ENCODE results near the gene LCTL. TPM values are rescaled to one million over a fixed set of nuclear protein-coding genes. Genes with fewer than 3 reads are reported as not detected.

Gene LCTL, protein sequence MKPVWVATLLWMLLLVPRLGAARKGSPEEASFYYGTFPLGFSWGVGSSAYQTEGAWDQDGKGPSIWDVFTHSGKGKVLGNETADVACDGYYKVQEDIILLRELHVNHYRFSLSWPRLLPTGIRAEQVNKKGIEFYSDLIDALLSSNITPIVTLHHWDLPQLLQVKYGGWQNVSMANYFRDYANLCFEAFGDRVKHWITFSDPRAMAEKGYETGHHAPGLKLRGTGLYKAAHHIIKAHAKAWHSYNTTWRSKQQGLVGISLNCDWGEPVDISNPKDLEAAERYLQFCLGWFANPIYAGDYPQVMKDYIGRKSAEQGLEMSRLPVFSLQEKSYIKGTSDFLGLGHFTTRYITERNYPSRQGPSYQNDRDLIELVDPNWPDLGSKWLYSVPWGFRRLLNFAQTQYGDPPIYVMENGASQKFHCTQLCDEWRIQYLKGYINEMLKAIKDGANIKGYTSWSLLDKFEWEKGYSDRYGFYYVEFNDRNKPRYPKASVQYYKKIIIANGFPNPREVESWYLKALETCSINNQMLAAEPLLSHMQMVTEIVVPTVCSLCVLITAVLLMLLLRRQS
- total RNA-seq (2022; extraction: Qiagen RNA extraction), result not detected in 5 replicates

DNA sequence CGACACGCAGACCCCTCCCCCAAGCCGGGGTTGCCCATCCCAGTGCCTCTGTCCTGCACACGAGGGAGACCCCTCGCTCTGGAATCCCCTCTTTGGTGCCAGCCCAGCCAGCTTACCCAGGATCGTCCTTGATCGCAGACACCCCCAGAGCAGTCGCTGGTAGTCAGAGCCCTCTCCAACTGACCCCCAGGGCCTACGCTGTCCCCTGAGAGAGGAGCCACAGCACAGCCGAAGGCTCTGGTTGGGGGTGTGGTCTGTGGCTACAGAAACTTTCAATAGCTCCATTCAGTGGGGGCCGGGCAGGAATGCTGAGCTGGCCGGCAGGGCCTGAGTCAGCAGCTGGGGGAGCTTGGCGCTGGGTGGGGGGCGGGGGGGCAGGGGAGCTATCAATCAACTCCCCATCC is at the start of gene LCTL:
TSS of gene LCTL (minus strand) at position 258 of the 404 bp plus-strand sequence. CDS start 633 bp downstream, outside the sequence.

DNA sequence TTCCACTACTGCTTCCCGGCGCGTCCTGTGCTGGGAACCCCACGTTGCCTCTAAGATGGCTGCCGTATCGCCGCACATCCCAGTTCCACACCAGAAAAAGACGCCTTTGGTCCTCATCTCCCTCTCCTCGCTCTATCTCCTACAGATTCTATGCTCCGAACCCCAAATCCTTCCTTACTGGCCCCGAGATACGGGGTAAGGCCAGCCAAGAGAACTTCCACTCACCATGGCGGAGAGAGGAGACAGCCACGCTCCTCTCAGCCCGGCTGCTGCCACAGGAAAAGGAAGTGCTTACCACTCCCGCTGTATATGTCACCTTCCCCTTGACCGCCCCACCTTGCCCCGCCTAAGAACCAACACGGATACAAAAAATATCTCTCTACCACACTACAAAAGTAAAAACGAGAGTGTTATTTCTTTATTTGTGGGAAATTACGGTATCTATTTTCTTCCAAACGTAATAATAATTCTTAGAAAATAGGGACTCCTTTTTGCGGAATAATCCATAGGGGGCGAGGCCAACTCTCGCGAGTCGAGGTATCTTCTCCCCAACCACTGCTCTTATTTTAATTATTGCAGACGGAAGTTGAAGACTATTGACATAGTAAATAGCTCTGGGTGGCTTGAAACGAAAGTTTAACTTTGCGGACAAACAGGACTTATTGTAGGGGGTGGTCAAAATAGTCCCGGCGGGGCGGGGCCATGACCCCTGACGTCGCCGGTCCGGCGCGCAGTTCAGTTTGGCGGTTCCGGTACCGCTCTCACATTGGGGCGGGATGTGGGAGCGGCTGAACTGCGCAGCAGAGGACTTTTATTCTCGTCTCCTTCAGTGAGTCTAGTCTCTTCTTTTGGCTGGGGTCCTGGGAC is 61.0 kb downstream of the LCTL start, which contains the start of the genes RPL4 and ZWILCH:
TSS of gene RPL4 (minus strand) at position 293 of the 867 bp plus-strand sequence. CDS start at position 228, 65 bp downstream.
TSS of gene ZWILCH (plus strand) at position 764 of the 867 bp plus-strand sequence. CDS start at position 777, 13 bp downstream.

Other genes starting within 250 kb of the LCTL start
- gene TIPIN, start 209.3 kb downstream of the LCTL start, total RNA-seq (2022; extraction: Qiagen RNA extraction), result 21.2 to 30.9 TPM (median 23.6 TPM) in 5 replicates
- 89.3 to 134 TPM (median 128 TPM) in 5 replicates for gene MAP2K1, start 179.1 kb downstream of the LCTL start, total RNA-seq (2022; extraction: Qiagen RNA extraction)
- gene SNAPC5, start 68.2 kb downstream of the LCTL start, total RNA-seq (2022; extraction: Qiagen RNA extraction), result 43.0 to 61.0 TPM (median 45.7 TPM) in 5 replicates
- 5,201 to 6,411 TPM (median 5,352 TPM) in 5 replicates for gene RPL4, start 61.1 kb downstream of the LCTL start, total RNA-seq (2022; extraction: Qiagen RNA extraction)
- 31.5 to 39.7 TPM (median 35.3 TPM) in 5 replicates for gene ZWILCH, start 60.7 kb downstream of the LCTL start, total RNA-seq (2022; extraction: Qiagen RNA extraction)
- 16.9 to 29.6 TPM (median 25.2 TPM) in 5 replicates for gene SMAD6, start 136.2 kb upstream of the LCTL start, total RNA-seq (2022; extraction: Qiagen RNA extraction)